Stimulated activated CD8-positive, alpha-beta memory T cell treated with anti-CD3 and anti-CD28 coated beads, Interleukin-7, amount 100 ng/mL, for 24 hours (primary cell): ENCODE measurements around the gene SOCS7.
A peak's percentile ranks its signal among the peaks of the same experiment; 100 is the strongest.

Experiments used
- DNase-seq: peaks from one replicate; pipeline ENCODE4 v3.0.0-alpha.2; 2020; ENCODE audit warnings: low read depth

SOCS7 gene

GRCh38 chr17:38441429-38442061, 89.9 kb downstream of the SOCS7 start:
- no peak for DNase-seq

GRCh38 chr17:38442548-38442947, 90.9 kb downstream of the SOCS7 start:
- no peak for DNase-seq

- no peak for DNase-seq
These were observed 91.8 kb downstream of the SOCS7 start for GRCh38 chr17:38443356-38444031.

- DNase-seq, result peak; percentile 22
These were observed 92.5 kb downstream of the SOCS7 start for GRCh38 chr17:38444151-38444550.

GRCh38 chr17:38447502-38448085, 96.0 kb downstream of the SOCS7 start:
- DNase-seq, result no peak

GRCh38 chr17:38448208-38448771, 96.6 kb downstream of the SOCS7 start:
- no peak for DNase-seq

GRCh38 chr17:38449364-38449763, 97.7 kb downstream of the SOCS7 start:
- DNase-seq, result no peak

- no peak for DNase-seq
These were observed 98.9 kb downstream of the SOCS7 start for GRCh38 chr17:38450557-38451029.

- no peak for DNase-seq
These were observed 99.6 kb downstream of the SOCS7 start for GRCh38 chr17:38451030-38451839.

GRCh38 chr17:38451840-38452529, 100.3 kb downstream of the SOCS7 start:
- DNase-seq, result no peak

GRCh38 chr17:38452719-38453118, 101.1 kb downstream of the SOCS7 start:
- DNase-seq, result no peak

- no peak for DNase-seq
These were observed 102.3 kb downstream of the SOCS7 start for GRCh38 chr17:38453951-38454421.

GRCh38 chr17:38454532-38454931, 102.9 kb downstream of the SOCS7 start:
- DNase-seq, result no peak
